Activated T-cell treated with anti-CD3 and anti-CD28 coated beads for 4 hours (primary cell): Measurements from ENCODE around the gene TEAD3.

ENCODE experiments used
- DNase-seq: peaks from one replicate; pipeline ENCODE4 v3.0.0-alpha.2; 2020

Gene TEAD3

GRCh38 chr6:35512006-35512405 lies 15.1 kb upstream of the TEAD3 start:
- DNase-seq, result no peak

GRCh38 chr6:35511562-35511941 lies 14.7 kb upstream of the TEAD3 start:
- DNase-seq, result no peak

- DNase-seq, result no peak
Measured at GRCh38 chr6:35510916-35511561, 14.2 kb upstream of the TEAD3 start.

GRCh38 chr6:35508542-35508941 lies 11.7 kb upstream of the TEAD3 start:
- DNase-seq, result no peak

GRCh38 chr6:35508027-35508426 lies 11.1 kb upstream of the TEAD3 start:
- no peak for DNase-seq

GRCh38 chr6:35507221-35507620 lies 10.3 kb upstream of the TEAD3 start:
- no peak for DNase-seq

- DNase-seq, result no peak
Measured at GRCh38 chr6:35506536-35506935, 9.7 kb upstream of the TEAD3 start.

GRCh38 chr6:35505999-35506412 lies 9.1 kb upstream of the TEAD3 start:
- DNase-seq, result no peak

GRCh38 chr6:35503534-35503933 lies 6.7 kb upstream of the TEAD3 start:
- no peak for DNase-seq

- DNase-seq, result no peak
Measured at GRCh38 chr6:35501784-35502183, 4.9 kb upstream of the TEAD3 start.

GRCh38 chr6:35500782-35501181 lies 3.9 kb upstream of the TEAD3 start:
- no peak for DNase-seq

- DNase-seq, result no peak
Measured at GRCh38 chr6:35499372-35499771, 2.5 kb upstream of the TEAD3 start.

- DNase-seq, result no peak
Measured at GRCh38 chr6:35498422-35499067, 1.7 kb upstream of the TEAD3 start.

- no peak for DNase-seq
Measured at GRCh38 chr6:35497571-35498421, 917 bp upstream of the TEAD3 start.

- DNase-seq, result no peak
Measured at GRCh38 chr6:35496036-35496840, 641 bp downstream of the TEAD3 start.

GRCh38 chr6:35495258-35496035 lies 1.4 kb downstream of the TEAD3 start:
- DNase-seq, result no peak

- no peak for DNase-seq
Measured at GRCh38 chr6:35494161-35494563, 2.7 kb downstream of the TEAD3 start.

- DNase-seq, result no peak
Measured at GRCh38 chr6:35493307-35493983, 3.4 kb downstream of the TEAD3 start.

GRCh38 chr6:35492974-35493284 lies 4.0 kb downstream of the TEAD3 start:
- no peak for DNase-seq

GRCh38 chr6:35492258-35492973 lies 4.5 kb downstream of the TEAD3 start:
- no peak for DNase-seq

GRCh38 chr6:35491558-35492257 lies 5.2 kb downstream of the TEAD3 start:
- no peak for DNase-seq
